ENCODE results near the gene IGFL4. TPM values are rescaled to one million over a fixed set of nuclear protein-coding genes. Genes with fewer than 3 reads are reported as not detected.

IGFL4 gene
- total and polyA plus RNA-seq, 2 of the 13 experiments (the other 11 are each of a cell fraction or from before 2014, with no cell fraction given), result 1.2 to 1.4 TPM

GRCh38 chr19:45994998-45995714 is 45.6 kb downstream of the IGFL4 start, which contains the start of gene CCDC61 (continued):
- TF ChIP-seq, protein P1, sequence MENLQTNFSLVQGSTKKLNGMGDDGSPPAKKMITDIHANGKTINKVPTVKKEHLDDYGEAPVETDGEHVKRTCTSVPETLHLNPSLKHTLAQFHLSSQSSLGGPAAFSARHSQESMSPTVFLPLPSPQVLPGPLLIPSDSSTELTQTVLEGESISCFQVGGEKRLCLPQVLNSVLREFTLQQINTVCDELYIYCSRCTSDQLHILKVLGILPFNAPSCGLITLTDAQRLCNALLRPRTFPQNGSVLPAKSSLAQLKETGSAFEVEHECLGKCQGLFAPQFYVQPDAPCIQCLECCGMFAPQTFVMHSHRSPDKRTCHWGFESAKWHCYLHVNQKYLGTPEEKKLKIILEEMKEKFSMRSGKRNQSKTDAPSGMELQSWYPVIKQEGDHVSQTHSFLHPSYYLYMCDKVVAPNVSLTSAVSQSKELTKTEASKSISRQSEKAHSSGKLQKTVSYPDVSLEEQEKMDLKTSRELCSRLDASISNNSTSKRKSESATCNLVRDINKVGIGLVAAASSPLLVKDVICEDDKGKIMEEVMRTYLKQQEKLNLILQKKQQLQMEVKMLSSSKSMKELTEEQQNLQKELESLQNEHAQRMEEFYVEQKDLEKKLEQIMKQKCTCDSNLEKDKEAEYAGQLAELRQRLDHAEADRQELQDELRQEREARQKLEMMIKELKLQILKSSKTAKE (CRISPR knock-in tag; IDR thresholded peaks at IDR 0.05; ENCODE audit: borderline replicate concordance), result no peak
- TF ChIP-seq, protein P2, sequence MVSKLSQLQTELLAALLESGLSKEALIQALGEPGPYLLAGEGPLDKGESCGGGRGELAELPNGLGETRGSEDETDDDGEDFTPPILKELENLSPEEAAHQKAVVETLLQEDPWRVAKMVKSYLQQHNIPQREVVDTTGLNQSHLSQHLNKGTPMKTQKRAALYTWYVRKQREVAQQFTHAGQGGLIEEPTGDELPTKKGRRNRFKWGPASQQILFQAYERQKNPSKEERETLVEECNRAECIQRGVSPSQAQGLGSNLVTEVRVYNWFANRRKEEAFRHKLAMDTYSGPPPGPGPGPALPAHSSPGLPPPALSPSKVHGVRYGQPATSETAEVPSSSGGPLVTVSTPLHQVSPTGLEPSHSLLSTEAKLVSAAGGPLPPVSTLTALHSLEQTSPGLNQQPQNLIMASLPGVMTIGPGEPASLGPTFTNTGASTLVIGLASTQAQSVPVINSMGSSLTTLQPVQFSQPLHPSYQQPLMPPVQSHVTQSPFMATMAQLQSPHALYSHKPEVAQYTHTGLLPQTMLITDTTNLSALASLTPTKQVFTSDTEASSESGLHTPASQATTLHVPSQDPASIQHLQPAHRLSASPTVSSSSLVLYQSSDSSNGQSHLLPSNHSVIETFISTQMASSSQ (IDR thresholded peaks at IDR 0.05; ENCODE audit: low read depth), result no peak
- TF ChIP-seq, protein P2 (CRISPR knock-in tag; IDR thresholded peaks at IDR 0.05; ENCODE audit: borderline replicate concordance), result peak; percentile 33; the same call in 1 of the 2 replicates
- peak; percentile 33; the same call in 1 of the 2 replicates for TF ChIP-seq GATA4 (IDR thresholded peaks at IDR 0.05; ENCODE audit: borderline replicate concordance, low read depth)
- TF ChIP-seq ZNF605 (CRISPR knock-in tag; IDR thresholded peaks at IDR 0.05), result peak; percentile 59; the same call in 1 of the 2 replicates
- TF ChIP-seq, protein P3, sequence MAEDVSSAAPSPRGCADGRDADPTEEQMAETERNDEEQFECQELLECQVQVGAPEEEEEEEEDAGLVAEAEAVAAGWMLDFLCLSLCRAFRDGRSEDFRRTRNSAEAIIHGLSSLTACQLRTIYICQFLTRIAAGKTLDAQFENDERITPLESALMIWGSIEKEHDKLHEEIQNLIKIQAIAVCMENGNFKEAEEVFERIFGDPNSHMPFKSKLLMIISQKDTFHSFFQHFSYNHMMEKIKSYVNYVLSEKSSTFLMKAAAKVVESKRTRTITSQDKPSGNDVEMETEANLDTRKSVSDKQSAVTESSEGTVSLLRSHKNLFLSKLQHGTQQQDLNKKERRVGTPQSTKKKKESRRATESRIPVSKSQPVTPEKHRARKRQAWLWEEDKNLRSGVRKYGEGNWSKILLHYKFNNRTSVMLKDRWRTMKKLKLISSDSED (CRISPR knock-in tag; IDR thresholded peaks at IDR 0.05), result no peak
- no peak for TF ChIP-seq ZNF142 (CRISPR knock-in tag; IDR thresholded peaks at IDR 0.05)
- no peak; the same call in 1 of the 2 replicates for TF ChIP-seq ZNF160 (CRISPR knock-in tag; IDR thresholded peaks at IDR 0.05)
- no peak for TF ChIP-seq ZNF296 (CRISPR knock-in tag; conservative IDR thresholded peaks at IDR 0.05)
- no peak for TF ChIP-seq NCOA5 (CRISPR knock-in tag; IDR thresholded peaks at IDR 0.05)
- no peak for TF ChIP-seq ZNF317 (CRISPR knock-in tag; IDR thresholded peaks at IDR 0.05)
- TF ChIP-seq ZNF660 (CRISPR knock-in tag; IDR thresholded peaks at IDR 0.05; ENCODE audit: borderline replicate concordance, low read depth), result no peak
- TF ChIP-seq SAFB2 (CRISPR knock-in tag; IDR thresholded peaks at IDR 0.05; ENCODE audit: borderline replicate concordance, low read depth), result no peak
- no peak; the same call in 1 of the 2 replicates for TF ChIP-seq ZNF567 (CRISPR knock-in tag; IDR thresholded peaks at IDR 0.05; ENCODE audit: borderline replicate concordance)
- TF ChIP-seq ZNF550 (CRISPR knock-in tag; IDR thresholded peaks at IDR 0.05; ENCODE audit: borderline replicate concordance), result no peak
